Measurements from ENCODE around the gene FFAR3.

DNA sequence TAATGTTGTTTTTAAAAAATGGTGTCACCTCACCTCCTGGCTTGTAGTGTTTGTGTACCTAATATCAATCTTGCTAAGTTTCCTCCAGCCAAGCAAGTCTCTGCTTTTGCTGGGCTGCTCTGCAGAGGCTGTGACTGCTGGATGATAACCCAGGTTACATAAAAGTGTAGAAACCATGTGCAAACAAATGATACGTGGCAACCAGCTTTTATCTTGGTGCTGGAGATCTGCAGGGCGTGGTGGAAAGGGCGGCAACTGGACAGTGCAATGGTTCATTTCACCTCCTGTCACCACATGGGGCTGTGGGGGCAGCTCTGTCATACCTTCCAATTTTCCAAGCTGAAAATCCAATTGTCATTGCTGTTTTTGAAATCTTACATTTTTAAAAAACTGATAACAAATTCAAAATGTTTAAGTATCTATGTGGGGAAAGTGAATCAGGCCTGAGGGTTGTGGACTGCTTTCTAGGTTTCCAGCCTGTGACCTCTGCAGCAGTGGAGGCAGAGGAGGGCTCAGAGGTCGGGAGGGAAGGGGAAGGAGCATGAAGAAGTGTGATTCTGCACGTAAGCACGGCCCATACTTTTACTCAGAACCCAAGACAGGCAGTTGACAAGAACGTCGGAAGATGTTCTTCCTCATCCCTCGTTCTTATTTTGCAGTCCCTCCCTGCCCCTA is 22.3 kb downstream of the FFAR3 start:
- TF ChIP-seq, protein P1, sequence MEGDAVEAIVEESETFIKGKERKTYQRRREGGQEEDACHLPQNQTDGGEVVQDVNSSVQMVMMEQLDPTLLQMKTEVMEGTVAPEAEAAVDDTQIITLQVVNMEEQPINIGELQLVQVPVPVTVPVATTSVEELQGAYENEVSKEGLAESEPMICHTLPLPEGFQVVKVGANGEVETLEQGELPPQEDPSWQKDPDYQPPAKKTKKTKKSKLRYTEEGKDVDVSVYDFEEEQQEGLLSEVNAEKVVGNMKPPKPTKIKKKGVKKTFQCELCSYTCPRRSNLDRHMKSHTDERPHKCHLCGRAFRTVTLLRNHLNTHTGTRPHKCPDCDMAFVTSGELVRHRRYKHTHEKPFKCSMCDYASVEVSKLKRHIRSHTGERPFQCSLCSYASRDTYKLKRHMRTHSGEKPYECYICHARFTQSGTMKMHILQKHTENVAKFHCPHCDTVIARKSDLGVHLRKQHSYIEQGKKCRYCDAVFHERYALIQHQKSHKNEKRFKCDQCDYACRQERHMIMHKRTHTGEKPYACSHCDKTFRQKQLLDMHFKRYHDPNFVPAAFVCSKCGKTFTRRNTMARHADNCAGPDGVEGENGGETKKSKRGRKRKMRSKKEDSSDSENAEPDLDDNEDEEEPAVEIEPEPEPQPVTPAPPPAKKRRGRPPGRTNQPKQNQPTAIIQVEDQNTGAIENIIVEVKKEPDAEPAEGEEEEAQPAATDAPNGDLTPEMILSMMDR (IDR thresholded peaks at IDR 0.05) = no peak
- no peak for TF ChIP-seq POLR2A (IDR thresholded peaks at IDR 0.05)

Data from sigmoid colon (tissue), 3 donors.